Ishikawa (cell line): ENCODE data around the gene CA12.

Source experiments
- EGR1 ChIP-seq: IDR thresholded peaks from 2 replicates; pipeline ENCODE4 v1.6.1; 2012
- RAD21 ChIP-seq: IDR thresholded peaks from 2 replicates; pipeline ENCODE4 v1.6.1; 2012; ENCODE audit warnings: low read depth
- YY1 ChIP-seq: IDR thresholded peaks from 2 replicates; pipeline ENCODE4 v1.6.1; 2012; ENCODE audit warnings: low read depth
- ZBTB7A ChIP-seq: IDR thresholded peaks from 2 replicates; pipeline ENCODE4 v1.6.1; 2012; ENCODE audit warnings: low read depth
- TF ChIP-seq, protein P1 (sequence below): IDR thresholded peaks from 2 replicates; pipeline ENCODE4 v1.6.1; 2012; ENCODE audit warnings: low read depth, mild to moderate bottlenecking

DNA sequence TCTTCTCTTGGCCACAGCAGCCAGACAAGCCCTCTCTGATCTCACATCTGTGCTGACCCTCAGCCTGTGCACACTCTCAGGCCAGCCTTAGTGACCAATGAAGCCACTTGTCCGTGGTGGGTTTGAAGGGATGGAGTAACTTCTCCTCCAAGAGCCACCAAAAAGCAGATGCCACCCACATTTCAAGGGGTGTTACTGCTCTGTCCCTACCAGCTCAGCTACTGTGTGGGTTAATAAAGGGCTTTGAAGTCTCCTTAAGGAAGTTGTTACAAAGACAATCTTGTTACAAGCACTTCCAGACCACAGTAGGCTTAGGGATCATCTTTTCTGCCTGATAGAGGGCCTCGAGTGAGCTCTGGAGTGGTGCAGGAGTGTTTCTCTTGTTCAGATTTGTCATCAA lies 3.3 kb upstream of the CA12 start:
- TF ChIP-seq EGR1 (no peak), RAD21 (no peak), YY1 (no peak), ZBTB7A (no peak)
- TF ChIP-seq, protein P1, sequence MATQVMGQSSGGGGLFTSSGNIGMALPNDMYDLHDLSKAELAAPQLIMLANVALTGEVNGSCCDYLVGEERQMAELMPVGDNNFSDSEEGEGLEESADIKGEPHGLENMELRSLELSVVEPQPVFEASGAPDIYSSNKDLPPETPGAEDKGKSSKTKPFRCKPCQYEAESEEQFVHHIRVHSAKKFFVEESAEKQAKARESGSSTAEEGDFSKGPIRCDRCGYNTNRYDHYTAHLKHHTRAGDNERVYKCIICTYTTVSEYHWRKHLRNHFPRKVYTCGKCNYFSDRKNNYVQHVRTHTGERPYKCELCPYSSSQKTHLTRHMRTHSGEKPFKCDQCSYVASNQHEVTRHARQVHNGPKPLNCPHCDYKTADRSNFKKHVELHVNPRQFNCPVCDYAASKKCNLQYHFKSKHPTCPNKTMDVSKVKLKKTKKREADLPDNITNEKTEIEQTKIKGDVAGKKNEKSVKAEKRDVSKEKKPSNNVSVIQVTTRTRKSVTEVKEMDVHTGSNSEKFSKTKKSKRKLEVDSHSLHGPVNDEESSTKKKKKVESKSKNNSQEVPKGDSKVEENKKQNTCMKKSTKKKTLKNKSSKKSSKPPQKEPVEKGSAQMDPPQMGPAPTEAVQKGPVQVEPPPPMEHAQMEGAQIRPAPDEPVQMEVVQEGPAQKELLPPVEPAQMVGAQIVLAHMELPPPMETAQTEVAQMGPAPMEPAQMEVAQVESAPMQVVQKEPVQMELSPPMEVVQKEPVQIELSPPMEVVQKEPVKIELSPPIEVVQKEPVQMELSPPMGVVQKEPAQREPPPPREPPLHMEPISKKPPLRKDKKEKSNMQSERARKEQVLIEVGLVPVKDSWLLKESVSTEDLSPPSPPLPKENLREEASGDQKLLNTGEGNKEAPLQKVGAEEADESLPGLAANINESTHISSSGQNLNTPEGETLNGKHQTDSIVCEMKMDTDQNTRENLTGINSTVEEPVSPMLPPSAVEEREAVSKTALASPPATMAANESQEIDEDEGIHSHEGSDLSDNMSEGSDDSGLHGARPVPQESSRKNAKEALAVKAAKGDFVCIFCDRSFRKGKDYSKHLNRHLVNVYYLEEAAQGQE = no peak
